Breast epithelium (tissue), 3 donors: ENCODE results near the gene MGAT5B.

Experiments
- POLR2A ChIP-seq: fragments of 450-650 bp; IDR thresholded peaks from one replicate; pipeline ENCODE4 v1.6.1; 2016; ENCODE audit warnings: antibody characterized with exemption, mild to moderate bottlenecking, moderate library complexity
- TF ChIP-seq, protein P1 (sequence below), 3 donors: fragments of 450-650 bp; IDR thresholded peaks; one replicate each; pipeline ENCODE4 v1.5.1; 2016 to 2017; ENCODE audit warnings: antibody characterized with exemption in 3 of 3, mild to moderate bottlenecking in 3 of 3, moderate library complexity in 3 of 3

DNA sequence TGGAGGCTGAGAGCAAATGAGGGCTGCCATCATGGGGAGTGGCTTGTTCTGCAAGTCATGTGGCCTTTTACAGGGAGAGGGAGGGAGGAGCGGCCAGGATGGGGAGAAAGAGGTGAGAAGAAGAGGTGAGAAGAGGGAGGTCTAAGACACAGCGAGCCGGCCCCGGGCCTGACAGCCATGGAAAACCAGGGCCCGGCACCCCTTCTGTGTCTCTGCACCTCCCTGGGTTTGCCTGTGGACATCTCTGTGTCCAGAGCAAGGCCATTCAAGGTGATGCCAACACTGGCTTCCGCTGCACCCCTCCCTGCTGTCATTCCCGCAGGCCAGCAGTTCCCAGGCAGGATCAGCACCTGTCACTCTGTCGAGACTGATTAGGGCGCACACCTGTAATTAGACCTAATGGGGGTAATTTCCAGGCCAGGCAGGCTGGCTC is 75.6 kb downstream of the MGAT5B start:
- TF ChIP-seq, protein P1, sequence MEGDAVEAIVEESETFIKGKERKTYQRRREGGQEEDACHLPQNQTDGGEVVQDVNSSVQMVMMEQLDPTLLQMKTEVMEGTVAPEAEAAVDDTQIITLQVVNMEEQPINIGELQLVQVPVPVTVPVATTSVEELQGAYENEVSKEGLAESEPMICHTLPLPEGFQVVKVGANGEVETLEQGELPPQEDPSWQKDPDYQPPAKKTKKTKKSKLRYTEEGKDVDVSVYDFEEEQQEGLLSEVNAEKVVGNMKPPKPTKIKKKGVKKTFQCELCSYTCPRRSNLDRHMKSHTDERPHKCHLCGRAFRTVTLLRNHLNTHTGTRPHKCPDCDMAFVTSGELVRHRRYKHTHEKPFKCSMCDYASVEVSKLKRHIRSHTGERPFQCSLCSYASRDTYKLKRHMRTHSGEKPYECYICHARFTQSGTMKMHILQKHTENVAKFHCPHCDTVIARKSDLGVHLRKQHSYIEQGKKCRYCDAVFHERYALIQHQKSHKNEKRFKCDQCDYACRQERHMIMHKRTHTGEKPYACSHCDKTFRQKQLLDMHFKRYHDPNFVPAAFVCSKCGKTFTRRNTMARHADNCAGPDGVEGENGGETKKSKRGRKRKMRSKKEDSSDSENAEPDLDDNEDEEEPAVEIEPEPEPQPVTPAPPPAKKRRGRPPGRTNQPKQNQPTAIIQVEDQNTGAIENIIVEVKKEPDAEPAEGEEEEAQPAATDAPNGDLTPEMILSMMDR (IDR thresholded peaks at IDR 0.05): no peak
- no peak for TF ChIP-seq POLR2A
